GM23338 (cell line): Measurements from ENCODE around the gene NAB2. TPM values are rescaled to one million over a fixed set of nuclear protein-coding genes. Genes with fewer than 3 reads are reported as not detected.

ENCODE experiments used
- ATAC-seq: fragments of 200-7000 bp; cut with Tn5 transposase; 3 replicates; pipeline ENCODE4 v1.9.1; 2020
- DNase-seq: peaks from one replicate; pipeline ENCODE4 v3.0.0-alpha.2; 2015; ENCODE audit warnings: low spot score
- H2AFZ ChIP-seq: fragments of 200-600 bp; sonication (generic); 2 replicates; pipeline ENCODE4 v1.8.0; 2016; ENCODE audit warnings: antibody characterized with exemption, mild to moderate bottlenecking, moderate library complexity
- H3F3A ChIP-seq: fragments of 200-600 bp; sonication (generic); replicated peaks from 2 replicates; pipeline ENCODE4 v1.8.0; 2017; ENCODE audit warnings: antibody characterized with exemption, mixed run types, low read depth
- H3K27ac ChIP-seq: fragments of 200-600 bp; sonication (generic); 2 replicates; pipeline ENCODE4 v1.6.1; 2016; ENCODE audit warnings: low read depth
- H3K27me3 ChIP-seq: fragments of 200-600 bp; sonication (generic); 2 replicates; pipeline ENCODE4 v1.8.0; 2016; ENCODE audit warnings: mild to moderate bottlenecking, mixed run types, moderate library complexity; ENCODE audit not compliant: insufficient read depth
- H3K36me3 ChIP-seq: fragments of 200-600 bp; sonication (generic); 2 replicates; pipeline ENCODE4 v1.8.0; 2016; ENCODE audit warnings: mild to moderate bottlenecking; ENCODE audit not compliant: insufficient read depth
- H3K4me1 ChIP-seq: fragments of 200-600 bp; sonication (generic); 2 replicates; pipeline ENCODE4 v1.8.0; 2016; ENCODE audit warnings: mild to moderate bottlenecking, moderate library complexity; ENCODE audit not compliant: insufficient read depth
- H3K4me2 ChIP-seq: fragments of 200-600 bp; sonication (generic); 2 replicates; pipeline ENCODE4 v1.7.1; 2017; ENCODE audit warnings: mixed run types
- H3K4me3 ChIP-seq: fragments of 200-600 bp; sonication (generic); 2 replicates; pipeline ENCODE4 v1.6.1; 2016; ENCODE audit warnings: mixed run types
- H3K79me2 ChIP-seq: fragments of 200-600 bp; sonication (generic); replicated peaks from 2 replicates; pipeline ENCODE4 v1.8.0; 2017; ENCODE audit warnings: mild to moderate bottlenecking; ENCODE audit not compliant: insufficient read depth
- H3K9me2 ChIP-seq: fragments of 200-600 bp; sonication (generic); 2 replicates; pipeline ENCODE4 v1.8.0; 2017; ENCODE audit not compliant: insufficient read depth
- H4K20me1 ChIP-seq: fragments of 200-600 bp; sonication (generic); replicated peaks from 2 replicates; pipeline ENCODE4 v1.8.0; 2017; ENCODE audit warnings: mild to moderate bottlenecking; ENCODE audit not compliant: insufficient read depth
- H3K27ac Mint-ChIP-seq: 2 replicates; pipeline ENCODE4 v1.8.0; 2020; ENCODE audit warnings: inconsistent platforms, mild to moderate bottlenecking, moderate library complexity, mixed read lengths
- H3K27me3 Mint-ChIP-seq: 3 replicates; pipeline ENCODE4 v1.8.0; 2022; ENCODE audit warnings: low read depth, mild to moderate bottlenecking, moderate library complexity, mixed read lengths, inconsistent platforms; ENCODE audit not compliant: insufficient read depth, poor library complexity
- H3K36me3 Mint-ChIP-seq: 3 replicates; pipeline ENCODE4 v1.8.0; 2021; ENCODE audit warnings: low read depth, mild to moderate bottlenecking, inconsistent platforms, moderate library complexity, mixed read lengths
- H3K4me1 Mint-ChIP-seq: 3 replicates; pipeline ENCODE4 v1.8.0; 2020; ENCODE audit warnings: mild to moderate bottlenecking, inconsistent platforms, mixed read lengths
- H3K4me3 Mint-ChIP-seq: 3 replicates; pipeline ENCODE4 v1.8.0; 2021; ENCODE audit warnings: moderate library complexity, mild to moderate bottlenecking, inconsistent platforms, mixed read lengths
- H3K9me3 Mint-ChIP-seq: 3 replicates; pipeline ENCODE4 v1.8.0; 2020; ENCODE audit warnings: moderate library complexity, mild to moderate bottlenecking, inconsistent platforms, mixed read lengths
- CREB1 ChIP-seq: fragments of 250-450 bp; sonication (Bioruptor Pico); IDR thresholded peaks from 2 replicates; pipeline ENCODE4 v1.5.0; 2020; ENCODE audit warnings: low read depth, mild to moderate bottlenecking, moderate library complexity
- ETS1 ChIP-seq: IDR thresholded peaks from 2 replicates; pipeline ENCODE4 v1.6.1; 2016; ENCODE audit warnings: antibody characterized with exemption
- EZH2phosphoT487 ChIP-seq: fragments of 200-600 bp; sonication (generic); IDR thresholded peaks from one replicate; pipeline ENCODE4 v1.8.1; 2018; ENCODE audit warnings: antibody characterized with exemption; ENCODE audit not compliant: unreplicated experiment
- JUNB ChIP-seq: IDR thresholded peaks from one replicate; pipeline ENCODE4 v1.6.1; 2016; ENCODE audit warnings: antibody characterized with exemption; ENCODE audit not compliant: unreplicated experiment
- NANOG ChIP-seq: IDR thresholded peaks from 2 replicates; pipeline ENCODE4 v1.6.1; 2016; ENCODE audit warnings: antibody characterized with exemption, borderline replicate concordance
- POLR2AphosphoS5 ChIP-seq: IDR thresholded peaks from 2 replicates; pipeline ENCODE4 v1.6.1; 2016; ENCODE audit warnings: antibody characterized with exemption, low read depth
- STAT1 ChIP-seq: IDR thresholded peaks from one replicate; pipeline ENCODE4 v1.6.1; 2016; ENCODE audit warnings: antibody characterized with exemption; ENCODE audit not compliant: unreplicated experiment
- ZNF114 ChIP-seq: fragments of 250-450 bp; sonication (Bioruptor Pico); IDR thresholded peaks from 2 replicates; pipeline ENCODE4 v1.5.0; 2020; ENCODE audit warnings: mild to moderate bottlenecking, moderate library complexity
- ZNF331 ChIP-seq: fragments of 250-450 bp; sonication (Bioruptor Pico); IDR thresholded peaks from 2 replicates; pipeline ENCODE4 v1.5.0; 2020; ENCODE audit warnings: low read depth, mild to moderate bottlenecking, moderate library complexity
- polyA plus RNA-seq: library from polyadenylated mRNA; unstranded; fragments of >200 nt; fragmentation: Nextera tagmentation; extraction: Ambion mirVana; gene quantifications from 2 replicates; pipeline ENCODE4 v1.2.1, GENCODE V29; 2016
- total RNA-seq: library from RNA; depleted of rRNA; stranded (reverse); fragments of >200 nt; shearing (Covaris generic); gene quantifications from 2 replicates; pipeline ENCODE4 v1.2.3, GENCODE V29; 2014
- TF ChIP-seq, protein P1 (sequence below): fragments of 250-450 bp; sonication (Bioruptor Pico); IDR thresholded peaks from 2 replicates; pipeline ENCODE4 v1.5.0; 2020; ENCODE audit warnings: mild to moderate bottlenecking, moderate library complexity

Gene NAB2
- total and polyA plus RNA-seq, 2 experiments from 2014 or later = 6.5 to 19.8 TPM

DNA sequence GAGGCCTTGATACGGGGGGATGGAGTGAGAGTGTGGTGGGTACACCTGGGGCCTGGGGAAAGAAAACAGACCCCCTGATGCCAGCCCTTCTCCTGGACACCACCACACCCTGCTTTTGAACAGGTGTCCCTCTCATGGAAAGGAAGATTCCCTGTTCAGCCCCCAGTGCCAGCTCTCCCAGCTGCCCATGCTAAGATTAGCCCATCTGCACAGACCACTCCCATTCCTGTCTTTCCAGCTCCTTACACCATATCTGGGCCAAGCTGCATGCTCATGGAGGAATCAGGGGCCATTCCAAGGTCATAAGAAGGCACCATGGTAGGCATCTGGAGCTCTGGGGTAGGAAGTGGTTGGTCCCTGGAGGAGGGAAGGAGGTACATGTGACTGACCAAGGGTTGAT lies 9.6 kb downstream of the NAB2 start (continued):
- TF ChIP-seq, protein P1, sequence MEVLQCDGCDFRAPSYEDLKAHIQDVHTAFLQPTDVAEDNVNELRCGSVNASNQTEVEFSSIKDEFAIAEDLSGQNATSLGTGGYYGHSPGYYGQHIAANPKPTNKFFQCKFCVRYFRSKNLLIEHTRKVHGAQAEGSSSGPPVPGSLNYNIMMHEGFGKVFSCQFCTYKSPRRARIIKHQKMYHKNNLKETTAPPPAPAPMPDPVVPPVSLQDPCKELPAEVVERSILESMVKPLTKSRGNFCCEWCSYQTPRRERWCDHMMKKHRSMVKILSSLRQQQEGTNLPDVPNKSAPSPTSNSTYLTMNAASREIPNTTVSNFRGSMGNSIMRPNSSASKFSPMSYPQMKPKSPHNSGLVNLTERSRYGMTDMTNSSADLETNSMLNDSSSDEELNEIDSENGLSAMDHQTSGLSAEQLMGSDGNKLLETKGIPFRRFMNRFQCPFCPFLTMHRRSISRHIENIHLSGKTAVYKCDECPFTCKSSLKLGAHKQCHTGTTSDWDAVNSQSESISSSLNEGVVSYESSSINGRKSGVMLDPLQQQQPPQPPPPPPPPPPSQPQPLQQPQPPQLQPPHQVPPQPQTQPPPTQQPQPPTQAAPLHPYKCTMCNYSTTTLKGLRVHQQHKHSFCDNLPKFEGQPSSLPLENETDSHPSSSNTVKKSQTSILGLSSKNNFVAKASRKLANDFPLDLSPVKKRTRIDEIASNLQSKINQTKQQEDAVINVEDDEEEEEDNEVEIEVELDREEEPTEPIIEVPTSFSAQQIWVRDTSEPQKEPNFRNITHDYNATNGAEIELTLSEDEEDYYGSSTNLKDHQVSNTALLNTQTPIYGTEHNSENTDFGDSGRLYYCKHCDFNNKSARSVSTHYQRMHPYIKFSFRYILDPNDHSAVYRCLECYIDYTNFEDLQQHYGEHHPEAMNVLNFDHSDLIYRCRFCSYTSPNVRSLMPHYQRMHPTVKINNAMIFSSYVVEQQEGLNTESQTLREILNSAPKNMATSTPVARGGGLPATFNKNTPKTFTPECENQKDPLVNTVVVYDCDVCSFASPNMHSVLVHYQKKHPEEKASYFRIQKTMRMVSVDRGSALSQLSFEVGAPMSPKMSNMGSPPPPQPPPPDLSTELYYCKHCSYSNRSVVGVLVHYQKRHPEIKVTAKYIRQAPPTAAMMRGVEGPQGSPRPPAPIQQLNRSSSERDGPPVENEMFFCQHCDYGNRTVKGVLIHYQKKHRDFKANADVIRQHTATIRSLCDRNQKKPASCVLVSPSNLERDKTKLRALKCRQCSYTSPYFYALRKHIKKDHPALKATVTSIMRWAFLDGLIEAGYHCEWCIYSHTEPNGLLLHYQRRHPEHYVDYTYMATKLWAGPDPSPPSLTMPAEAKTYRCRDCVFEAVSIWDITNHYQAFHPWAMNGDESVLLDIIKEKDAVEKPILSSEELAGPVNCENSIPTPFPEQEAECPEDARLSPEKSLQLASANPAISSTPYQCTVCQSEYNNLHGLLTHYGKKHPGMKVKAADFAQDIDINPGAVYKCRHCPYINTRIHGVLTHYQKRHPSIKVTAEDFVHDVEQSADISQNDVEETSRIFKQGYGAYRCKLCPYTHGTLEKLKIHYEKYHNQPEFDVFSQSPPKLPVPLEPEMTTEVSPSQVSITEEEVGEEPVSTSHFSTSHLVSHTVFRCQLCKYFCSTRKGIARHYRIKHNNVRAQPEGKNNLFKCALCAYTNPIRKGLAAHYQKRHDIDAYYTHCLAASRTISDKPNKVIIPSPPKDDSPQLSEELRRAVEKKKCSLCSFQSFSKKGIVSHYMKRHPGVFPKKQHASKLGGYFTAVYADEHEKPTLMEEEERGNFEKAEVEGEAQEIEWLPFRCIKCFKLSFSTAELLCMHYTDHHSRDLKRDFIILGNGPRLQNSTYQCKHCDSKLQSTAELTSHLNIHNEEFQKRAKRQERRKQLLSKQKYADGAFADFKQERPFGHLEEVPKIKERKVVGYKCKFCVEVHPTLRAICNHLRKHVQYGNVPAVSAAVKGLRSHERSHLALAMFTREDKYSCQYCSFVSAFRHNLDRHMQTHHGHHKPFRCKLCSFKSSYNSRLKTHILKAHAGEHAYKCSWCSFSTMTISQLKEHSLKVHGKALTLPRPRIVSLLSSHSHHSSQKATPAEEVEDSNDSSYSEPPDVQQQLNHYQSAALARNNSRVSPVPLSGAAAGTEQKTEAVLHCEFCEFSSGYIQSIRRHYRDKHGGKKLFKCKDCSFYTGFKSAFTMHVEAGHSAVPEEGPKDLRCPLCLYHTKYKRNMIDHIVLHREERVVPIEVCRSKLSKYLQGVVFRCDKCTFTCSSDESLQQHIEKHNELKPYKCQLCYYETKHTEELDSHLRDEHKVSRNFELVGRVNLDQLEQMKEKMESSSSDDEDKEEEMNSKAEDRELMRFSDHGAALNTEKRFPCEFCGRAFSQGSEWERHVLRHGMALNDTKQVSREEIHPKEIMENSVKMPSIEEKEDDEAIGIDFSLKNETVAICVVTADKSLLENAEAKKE (CRISPR knock-in tag) = no peak
- no peak for TF ChIP-seq NANOG

DNA sequence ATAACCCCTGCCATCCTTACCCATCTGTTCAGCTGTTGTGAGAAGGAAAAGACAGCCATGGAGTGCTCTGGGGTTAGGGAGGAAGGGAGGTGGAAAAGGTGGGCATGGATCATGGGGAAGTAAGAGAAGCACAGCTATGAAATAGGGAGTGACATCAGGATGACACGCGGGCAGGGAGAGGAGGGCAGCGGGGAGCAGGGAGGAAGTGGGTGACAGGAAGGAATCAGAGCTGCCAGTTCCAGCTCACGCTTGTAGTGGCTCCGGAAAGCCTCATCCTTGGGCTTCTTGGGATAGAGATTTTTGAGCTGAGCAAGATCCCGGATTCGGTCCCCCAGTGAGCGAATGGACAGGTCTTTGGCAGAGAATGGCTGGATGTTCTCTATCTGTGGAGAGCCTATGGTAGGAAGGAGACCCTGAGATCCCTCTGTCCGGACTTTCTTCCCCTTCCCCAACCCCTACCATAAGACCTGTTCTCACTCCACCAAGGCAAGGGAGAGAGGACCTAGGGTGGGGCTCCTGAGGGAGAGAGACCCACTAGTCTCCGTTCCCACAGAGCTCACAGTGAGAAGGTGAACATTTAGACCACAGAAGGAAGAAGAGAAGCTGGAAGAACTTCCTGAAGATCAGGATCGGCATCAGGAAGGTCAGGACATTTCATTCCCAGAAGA lies 10.3 kb downstream of the NAB2 start:
- H3K4me1 ChIP-seq = peaks cover 16% of the 10 kb centered on the region
- H4K20me1 ChIP-seq = no peaks in the 10 kb centered on the region
- DNase-seq (no peak), ATAC-seq (no peak)
- H3K4me3 ChIP-seq = no peak overlapping the region
- H3K4me2 ChIP-seq = no peak overlapping the region
- H3K79me2 ChIP-seq = no peaks in the 10 kb centered on the region
- H3K27me3 Mint-ChIP-seq = peaks cover 18% of the 10 kb centered on the region
- TF ChIP-seq ZNF114 = no peak
- no peak for TF ChIP-seq EZH2phosphoT487
- TF ChIP-seq POLR2AphosphoS5 = no peak
- TF ChIP-seq ETS1 = no peak
- no peak for TF ChIP-seq JUNB
- TF ChIP-seq STAT1 = no peak
- no peak for TF ChIP-seq ZNF331 (CRISPR knock-in tag)
- no peak for TF ChIP-seq CREB1 (CRISPR knock-in tag)
- no peak overlapping the region for H3K27ac Mint-ChIP-seq
- H3F3A ChIP-seq = 0 out of 2 replicates have a peak, but pooled peaks cover 5% of the 10 kb centered on the region
- H2AFZ ChIP-seq = no peak overlapping the region
- peaks cover 23% of the 10 kb centered on the region for H3K4me1 Mint-ChIP-seq
- H3K36me3 Mint-ChIP-seq = peaks cover 39% of the 10 kb centered on the region
- no peaks in the 10 kb centered on the region for H3K36me3 ChIP-seq
- H3K4me3 Mint-ChIP-seq = no peak overlapping the region
- no peaks in the 10 kb centered on the region for H3K27me3 ChIP-seq
- H3K9me3 Mint-ChIP-seq = no peaks in the 10 kb centered on the region
- H3K9me2 ChIP-seq = no peaks in the 10 kb centered on the region
- no peak overlapping the region for H3K27ac ChIP-seq
